Astrocyte of the hippocampus (primary cell): ENCODE results near the gene NUP205.

Experiments
- DNase-seq: peaks from one replicate; pipeline ENCODE4 v3.0.0; 2011; ENCODE audit warnings: low read depth, low spot score

NUP205 gene

DNA sequence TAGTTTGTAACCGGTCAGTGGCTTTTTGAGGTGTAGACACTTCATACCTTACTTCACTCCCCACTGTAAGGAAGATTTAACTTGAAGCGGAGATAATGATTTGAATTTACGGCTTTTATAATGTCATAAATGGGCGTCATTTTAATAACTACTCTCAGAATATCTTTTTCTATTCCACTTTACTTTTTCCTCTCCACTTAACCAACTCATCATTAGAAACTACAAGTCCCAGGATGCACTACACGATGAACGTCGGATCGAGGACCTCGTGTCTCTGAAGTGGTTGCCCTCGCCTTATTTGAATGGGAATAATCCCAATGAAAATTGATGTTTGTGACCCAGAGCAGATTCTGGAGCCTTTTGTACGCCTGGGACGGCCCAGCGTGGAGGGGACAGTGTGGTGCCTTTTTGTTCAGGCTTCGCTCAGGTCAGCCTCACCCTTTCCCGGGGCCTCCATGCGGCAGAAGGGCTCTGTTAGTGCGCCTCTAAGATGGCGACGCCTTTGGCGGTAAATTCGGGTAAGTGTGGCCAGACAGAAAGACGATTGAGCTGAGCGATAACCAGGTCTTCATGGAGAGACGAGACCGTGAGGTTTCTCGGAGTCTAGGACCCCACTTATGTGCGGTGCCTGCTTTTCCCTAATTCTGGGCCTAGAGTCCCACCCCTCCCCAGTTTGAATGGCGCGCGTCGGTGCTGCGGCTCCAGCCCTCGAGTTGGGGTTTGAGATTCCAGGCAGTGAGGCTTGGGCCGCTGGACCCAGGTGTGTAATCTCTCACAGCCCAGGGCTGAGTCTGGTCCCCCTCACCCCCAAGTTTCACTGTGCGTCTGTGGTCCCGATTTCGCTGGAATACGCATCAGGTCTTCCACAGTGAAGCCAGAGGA, at the start of gene NUP205:
TSS of gene NUP205 (plus strand) at position 463 of the 882 bp plus-strand sequence. CDS start at position 491, 28 bp downstream.
- peak; percentile 88 for DNase-seq

GRCh38 chr7:135508883-135509588, 48.7 kb upstream of the NUP205 start:
- DNase-seq, result peak; percentile 51

GRCh38 chr7:135509589-135509838, 48.2 kb upstream of the NUP205 start:
- DNase-seq, result no peak

- peak; percentile 99 for DNase-seq
These were observed 47.7 kb upstream of the NUP205 start, which contains the start of gene CNOT4 for GRCh38 chr7:135509839-135510591. TSS of gene CNOT4 (minus strand) at chr7:135510102. CDS start at chr7:135438331, 71,771 bp downstream.

DNA sequence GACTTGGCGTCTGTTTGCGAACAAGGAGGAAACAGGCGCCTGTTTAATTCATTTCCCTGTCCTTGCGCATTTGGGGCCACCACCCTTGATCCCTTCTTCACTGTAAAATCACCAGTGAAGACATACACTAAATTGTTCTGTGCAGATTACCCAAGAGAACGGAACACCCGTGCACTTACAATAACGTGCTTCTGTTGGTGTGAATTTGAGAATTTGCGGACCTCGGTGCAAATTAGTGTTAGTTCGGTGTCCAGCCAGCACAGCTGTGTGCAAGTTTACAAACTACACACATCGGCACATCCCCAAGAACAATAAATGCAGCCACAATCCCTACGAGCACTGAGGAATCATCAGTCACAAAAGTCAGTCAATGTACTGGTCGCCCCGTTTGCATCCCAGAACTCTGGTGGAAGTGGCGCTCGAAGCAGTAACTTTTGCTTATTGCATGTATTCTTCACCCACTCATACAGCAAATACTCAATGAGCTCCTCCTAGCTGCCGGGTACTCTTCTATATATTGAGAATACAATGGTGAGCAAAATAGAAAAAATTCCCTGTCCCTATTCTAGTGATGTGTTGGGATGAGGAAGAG, 47.0 kb upstream of the NUP205 start:
- peak; percentile 33 for DNase-seq

DNA sequence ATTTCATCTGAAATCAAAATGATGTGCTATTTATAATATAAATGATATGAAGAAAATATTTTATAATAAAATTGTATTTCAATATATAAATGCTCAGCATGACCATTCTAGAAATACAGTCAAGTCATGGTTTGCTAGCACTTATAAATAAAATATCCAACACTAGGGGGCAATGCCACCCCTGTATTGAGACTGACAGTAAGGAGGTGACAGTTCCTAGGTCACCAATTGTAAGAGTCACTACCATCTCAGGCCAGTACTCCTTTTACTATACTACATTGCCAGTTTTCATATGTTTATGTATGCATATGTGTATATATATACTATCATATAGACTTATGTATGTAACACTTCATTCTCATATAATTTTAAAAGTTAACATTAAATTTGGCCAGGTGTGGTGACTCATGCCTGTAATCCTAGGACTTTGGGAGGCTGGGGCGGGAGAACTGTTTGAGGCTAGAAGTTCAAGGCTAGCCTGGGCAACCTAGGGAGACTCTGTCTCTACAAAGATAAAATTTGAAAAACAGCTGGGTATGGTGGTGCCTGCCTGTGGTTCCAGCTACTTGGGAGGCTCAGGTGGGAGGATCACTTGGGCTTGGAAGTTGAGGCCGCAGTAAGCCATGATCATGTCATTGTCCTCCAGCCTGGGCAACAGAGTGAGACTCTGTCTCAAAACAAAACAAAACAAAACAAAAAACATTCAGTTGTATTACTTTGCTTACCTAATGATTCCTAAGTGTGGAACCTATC, 45.4 kb upstream of the NUP205 start:
- peak; percentile 61 for DNase-seq

GRCh38 chr7:135514856-135515255, 42.9 kb upstream of the NUP205 start:
- no peak for DNase-seq

GRCh38 chr7:135517060-135517459, 40.7 kb upstream of the NUP205 start:
- DNase-seq, result no peak

DNA sequence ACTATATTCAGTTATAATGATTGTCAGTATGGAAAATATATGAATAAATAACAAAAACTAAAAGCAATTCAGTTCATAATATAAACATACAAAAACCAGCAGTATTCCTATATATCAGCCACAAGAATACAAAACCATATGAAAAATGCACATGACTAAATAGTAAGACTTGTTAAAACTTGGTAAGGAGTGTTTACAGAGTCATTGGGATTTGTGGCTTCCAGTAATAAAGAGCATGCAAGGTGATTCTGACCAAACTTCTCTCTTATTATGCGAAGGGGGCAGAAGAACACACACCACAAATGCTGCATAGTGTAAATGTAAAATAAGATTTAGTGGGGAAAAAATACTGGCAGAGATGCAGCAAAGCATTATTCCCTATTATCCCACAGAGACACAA, 39.0 kb upstream of the NUP205 start:
- no peak for DNase-seq

DNA sequence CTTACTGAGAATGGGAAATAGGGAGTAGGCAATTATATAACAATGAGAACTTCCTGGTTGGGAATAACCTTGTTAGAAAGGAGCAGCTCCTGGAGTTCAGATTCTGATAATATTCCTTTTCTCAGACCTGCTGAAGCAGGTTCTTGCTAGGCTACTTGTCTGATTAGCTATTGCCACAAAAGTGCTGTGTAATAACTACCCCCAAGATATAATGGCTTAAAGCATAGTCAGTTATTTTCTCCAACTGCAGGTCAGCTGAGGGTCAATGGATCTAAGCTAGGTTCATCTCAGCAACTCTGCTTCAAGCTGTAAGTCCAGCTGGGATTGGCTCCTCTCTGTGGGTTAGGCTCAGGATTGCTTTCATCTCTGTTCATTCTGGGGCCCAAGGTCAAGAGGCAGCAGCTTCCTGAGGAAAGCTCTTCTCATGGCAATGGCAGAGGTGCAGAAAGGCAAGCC, 38.5 kb upstream of the NUP205 start:
- no peak for DNase-seq

GRCh38 chr7:135519871-135520270, 37.8 kb upstream of the NUP205 start:
- DNase-seq, result no peak

DNA sequence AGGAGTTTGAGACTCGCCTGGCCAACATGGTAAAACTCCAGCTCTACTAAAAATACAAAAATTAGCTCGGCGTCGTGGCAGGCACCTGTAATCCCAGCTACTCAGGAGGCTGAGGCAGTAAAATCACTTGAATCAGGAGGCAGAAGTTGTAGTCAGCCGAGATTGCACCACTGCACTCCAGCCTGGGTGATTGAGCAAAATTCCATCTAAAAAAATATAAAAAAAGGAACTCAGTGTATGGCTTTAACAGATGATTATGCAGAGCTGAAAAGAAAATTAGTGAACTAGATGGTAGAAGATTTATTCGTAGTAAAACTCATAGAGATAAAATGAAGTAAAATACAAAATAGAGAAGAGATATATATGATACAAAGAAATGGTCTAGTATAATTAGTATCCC, 35.2 kb upstream of the NUP205 start:
- DNase-seq, result no peak

DNA sequence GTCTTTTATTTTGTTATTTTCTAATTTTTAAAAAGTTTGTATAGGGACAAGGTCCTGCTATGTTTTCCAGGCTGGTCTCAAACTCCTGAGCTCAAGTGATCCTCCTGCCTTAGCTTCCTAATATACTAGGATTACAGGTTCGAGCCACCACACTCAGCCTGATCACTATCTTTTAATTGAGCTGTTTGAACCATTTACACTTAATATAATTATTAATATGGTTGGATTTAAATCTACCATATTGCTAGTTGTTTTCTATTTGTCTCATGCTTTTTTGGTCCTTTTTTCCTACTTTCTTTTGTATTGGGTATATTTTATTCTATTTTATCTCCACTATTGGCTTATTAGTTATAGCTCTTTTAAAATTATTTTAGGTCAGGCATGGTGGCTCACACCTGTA, 34.6 kb upstream of the NUP205 start:
- DNase-seq, result no peak

DNA sequence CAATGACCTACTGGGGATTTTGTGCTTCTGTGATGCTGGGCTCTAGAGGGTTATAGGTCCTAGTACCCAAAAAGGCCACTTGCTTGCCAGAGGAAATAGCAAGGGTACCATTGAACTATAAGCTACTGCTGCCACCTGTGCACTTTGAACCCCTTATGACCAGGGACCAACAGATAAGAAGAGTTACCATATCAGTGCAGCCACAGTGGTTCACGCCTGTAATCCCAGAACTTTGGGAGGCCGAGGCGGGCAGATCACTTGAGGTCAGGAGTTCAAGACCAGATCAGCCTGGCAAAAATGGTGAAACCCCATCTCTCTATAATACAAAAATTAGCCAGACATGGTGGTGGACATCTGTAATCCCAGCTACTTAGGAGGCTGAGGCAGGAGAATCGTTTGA, 32.3 kb upstream of the NUP205 start:
- no peak for DNase-seq

DNA sequence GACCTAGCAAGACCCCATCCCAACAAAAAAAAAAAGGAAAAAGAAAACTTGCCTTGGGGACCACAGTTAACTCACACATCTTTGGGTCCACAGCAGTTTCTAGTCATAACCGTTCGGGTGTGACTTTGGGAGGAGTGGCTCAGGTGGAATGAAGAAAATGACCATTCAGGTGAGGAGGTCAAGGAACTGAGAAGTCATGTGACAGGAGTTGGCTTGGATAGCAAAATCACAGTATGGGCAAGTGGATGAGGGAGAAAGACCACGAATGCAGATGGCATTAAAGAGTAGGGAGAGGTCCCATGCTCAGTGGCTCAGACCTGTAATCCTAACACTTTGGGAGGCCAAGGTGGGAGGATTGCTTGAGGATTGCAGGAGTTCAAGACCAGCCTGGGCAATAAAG, 30.7 kb upstream of the NUP205 start:
- no peak for DNase-seq

DNA sequence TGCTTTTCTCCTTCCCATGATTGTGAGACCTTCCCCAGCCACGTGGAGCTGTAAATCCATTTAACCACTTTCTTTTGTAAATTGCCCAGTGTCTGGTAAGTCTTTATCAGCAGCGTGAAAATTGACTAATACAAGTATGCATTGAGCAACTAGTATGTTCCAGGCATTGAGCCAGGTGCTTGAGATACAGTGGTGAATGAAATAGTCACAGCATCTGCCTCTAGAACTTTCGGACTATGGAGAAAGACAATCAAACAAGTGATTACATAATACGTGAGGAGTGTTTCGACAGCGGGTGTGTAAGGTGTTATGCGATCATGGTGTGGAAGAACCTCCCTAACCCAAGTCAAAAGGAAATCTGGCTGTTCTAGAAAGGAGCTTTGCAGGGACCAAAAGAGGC, 21.6 kb upstream of the NUP205 start:
- DNase-seq, result peak; percentile 13

DNA sequence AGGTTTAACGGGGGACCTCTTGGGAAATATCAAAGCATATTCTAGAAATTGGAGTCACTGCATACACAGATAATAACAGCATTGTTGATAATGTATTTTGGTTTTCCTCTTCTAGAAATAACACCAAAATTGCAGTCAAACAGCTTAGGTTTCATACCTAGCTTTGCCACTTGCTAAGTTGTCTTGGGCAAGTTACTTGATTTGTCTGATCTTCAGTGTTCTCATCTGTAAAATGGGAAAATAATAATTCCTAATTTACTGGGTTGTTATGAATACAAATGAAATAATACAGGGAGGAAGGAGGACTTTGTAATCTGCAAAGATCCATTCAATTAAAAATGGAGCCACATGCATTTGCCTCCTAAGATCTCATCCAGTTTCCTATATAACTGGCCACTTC, 20.3 kb upstream of the NUP205 start:
- DNase-seq, result no peak

DNA sequence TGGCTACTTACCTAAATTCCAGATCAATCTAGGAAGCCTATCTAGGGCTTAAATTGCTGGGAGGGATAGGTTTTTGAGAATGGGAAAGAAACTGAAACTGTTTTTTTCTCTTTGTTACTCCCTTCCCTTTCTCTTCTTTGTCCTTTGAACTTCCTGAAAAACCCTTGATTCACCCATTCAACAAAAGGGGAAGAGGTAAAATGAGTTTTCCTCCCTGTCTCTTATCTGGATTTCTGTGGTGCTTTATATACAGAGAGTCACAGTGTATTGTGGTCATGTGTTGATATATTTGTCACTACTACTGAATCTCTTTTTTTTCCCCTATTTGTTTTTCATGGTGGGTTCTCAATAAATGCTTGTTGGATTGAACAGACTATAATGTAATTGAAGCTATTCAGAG, 19.8 kb upstream of the NUP205 start:
- DNase-seq, result no peak

DNA sequence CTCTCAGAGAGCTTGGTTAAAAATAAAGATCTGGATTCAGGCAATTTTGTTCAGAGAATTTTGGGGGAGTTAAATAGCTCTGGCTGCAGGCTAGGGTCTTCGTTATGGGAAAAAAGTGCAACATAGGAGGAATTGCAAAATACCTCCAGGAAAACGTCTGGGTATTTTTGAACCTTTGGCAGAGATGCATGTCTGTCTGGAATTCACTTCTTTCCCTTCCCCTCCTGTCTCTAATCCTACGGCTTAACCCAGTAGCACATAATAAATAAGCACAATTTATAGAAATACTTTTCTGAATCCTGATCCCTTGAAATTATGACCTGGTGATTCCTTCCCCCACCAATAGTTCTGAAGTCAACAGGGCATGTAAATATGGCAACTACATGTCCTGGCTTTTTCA, 19.3 kb upstream of the NUP205 start:
- no peak for DNase-seq

DNA sequence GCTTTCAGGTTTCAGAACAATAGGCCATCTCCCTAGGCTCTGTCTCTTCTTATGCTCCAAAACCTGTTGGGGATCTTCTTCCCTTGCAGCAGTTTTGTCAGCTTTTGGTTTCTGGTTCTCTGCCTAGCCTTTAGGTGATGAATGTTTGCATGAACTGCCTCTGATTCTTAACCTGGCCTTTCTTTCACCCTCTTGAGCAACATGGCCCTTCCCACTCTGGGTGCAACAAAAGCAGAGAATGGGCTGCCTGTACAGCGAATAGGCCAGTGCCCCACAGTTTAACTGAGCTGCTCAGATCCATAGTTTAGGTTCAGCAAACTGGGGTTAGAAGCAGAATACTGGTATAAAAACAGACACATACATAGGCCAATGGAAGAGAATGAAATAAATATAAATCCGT, 18.1 kb upstream of the NUP205 start:
- no peak for DNase-seq

DNA sequence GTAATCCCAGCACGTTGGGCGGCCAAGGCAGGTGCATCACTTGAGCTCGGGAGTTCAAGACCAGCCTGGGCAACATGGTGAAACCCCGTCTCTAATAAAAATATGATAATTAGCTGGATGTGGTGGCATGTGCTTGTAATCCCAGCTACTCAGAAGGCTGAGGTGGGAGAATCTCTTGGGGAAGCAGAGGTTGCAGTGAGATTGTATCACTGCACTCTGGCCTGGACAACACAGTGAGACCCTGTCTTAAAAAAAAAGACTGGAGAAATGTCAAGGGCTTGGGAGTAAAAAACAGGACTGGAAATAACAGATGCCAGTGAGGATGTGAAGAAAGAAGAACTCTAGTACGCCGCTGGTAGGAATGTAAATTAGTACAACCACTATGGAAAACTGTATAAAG, 16.7 kb upstream of the NUP205 start:
- no peak for DNase-seq
